GM18498 (cell line): ENCODE measurements around the gene TECTB.

ENCODE experiments used
- ATAC-seq: cut with Tn5 transposase; IDR thresholded peaks from one replicate; pipeline ENCODE4 v1.9.1; 2021; ENCODE audit warnings: mild to moderate bottlenecking, moderate library complexity; ENCODE audit not compliant: unreplicated experiment

The TECTB gene

DNA sequence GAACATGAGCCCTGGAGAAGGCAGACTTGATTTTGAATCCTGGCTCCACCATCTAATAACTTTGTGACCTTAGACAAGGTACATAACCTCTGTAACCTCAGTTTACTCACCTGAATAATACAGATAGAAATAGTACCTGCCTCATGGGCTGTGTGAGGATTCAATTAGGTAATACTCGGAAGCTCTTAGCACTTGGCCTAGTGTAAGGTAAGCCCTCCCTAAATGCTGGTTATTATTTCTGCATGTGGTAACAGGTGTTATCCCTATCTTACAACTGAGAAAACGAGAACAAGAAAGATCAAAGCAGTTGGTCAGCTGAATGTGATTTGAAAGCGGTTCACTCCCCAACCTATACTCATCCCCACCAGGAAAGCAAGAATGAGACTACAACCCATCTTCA, 62.0 kb downstream of the TECTB start:
- no peak for ATAC-seq

DNA sequence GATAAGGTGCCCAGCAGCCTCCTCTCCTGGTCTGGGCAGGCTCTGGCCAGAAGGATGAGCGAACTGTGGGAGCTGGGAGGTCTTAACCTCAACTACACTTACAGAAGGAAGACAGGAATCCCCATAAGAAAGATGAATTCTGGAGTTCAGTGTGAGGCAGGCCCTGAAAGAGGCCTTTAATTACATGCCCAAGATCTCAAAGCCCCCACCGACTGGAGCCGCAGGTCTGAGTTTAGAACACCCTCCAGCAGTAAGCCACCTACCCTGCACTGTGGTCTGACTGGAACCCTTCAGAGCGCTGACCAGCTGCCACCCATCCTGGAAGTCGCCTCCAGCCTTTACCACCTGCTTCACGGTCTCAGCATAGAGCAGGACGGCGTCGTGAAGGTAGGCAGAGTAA, 62.5 kb downstream of the TECTB start:
- no peak for ATAC-seq

- no peak for ATAC-seq
Observed at GRCh38 chr10:112346774-112347173, 63.6 kb downstream of the TECTB start.

DNA sequence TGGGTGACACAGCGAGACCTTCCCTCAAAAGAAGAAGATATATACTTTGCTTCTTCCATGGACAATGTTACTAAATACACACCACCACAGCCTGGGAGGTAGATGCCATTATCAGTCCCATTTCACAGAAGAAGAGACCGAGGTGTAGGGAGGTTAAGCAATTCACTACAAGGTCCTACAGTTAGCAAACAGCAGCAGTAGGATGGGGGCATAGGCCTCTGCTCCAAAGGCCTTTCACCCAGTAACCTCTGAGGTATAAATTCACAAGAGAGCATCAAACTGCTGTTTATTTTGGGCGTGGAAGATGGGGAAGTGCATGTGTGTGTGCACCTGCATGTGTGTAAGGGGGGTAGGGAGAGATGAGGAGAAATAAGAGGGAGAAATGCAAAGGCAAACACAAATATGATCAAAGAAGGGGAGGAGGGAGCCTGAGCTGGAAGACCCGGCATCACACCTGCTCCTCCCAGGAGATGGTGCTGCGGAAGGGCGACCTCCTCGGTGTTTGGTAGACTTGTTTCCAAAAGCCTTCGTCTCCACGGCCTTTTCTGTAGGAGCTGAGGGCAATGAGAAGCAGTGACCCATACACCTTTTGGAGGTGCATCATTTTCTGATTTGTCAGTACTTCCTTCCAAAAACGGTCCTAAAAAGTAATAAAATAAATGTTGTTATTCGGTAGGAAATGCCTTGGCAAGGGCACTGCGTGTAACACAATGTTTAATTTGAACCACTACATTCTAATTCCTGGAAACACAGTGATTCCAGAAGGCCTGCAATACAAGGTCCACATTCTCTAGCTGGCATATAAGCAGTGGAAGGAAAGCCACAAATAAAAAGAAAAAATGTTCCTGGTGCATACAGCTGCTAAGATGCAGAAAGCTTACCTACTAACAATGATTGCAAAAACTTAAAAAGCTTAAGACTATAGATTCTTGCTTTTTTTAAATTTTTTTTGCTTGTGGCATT, 64.8 kb downstream of the TECTB start:
- no peak for ATAC-seq

DNA sequence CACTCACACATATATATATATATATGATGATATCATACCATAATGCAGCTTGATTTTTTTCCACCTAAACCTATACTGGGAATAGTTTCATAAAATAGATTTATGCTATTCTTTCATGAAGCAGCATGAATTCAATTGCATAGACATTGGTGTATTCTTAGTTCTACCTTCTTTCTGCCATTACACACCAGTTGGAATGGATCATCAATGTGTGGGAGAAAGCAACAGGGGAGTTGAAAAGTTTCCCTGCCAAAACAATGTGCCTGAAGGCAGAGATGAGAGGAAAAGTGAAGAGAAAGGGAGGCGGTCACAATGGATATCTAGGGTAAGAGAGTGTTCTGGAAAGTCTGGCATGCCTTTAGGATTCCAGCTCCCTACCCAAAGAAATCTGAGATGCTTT, 65.6 kb downstream of the TECTB start:
- no peak for ATAC-seq

DNA sequence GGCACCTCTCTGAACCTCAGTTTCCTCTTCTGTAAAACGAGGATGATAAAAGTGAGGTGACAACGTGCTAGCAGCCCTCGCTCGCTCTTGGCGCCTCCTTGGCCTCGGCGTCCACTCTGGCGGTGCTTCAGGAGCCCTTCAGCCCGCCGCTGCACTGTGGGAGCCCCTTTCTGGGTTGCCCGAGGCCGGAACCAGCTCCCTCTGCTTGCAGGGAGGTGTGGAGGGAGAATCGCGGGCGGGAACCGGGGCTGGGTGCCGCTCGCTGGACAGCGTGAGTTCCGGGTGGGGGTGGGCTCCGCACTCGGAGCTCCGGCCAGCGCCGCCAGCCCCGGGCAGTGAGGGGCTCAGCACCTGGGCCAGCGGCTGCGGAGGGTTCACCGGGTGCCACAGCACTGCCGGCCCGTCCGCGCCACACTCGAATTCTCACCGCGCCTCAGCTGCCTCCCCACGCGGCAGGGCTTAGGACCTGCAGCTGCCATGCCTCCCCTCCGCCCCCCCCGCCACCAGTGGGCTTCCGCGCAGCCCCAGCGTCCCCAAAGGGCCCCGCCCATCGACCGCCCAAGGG, 66.4 kb downstream of the TECTB start:
- no peak for ATAC-seq

- ATAC-seq, result no peak
Observed at GRCh38 chr10:112351146-112351545, 67.9 kb downstream of the TECTB start.

- ATAC-seq, result no peak
Observed at GRCh38 chr10:112352044-112352443, 68.8 kb downstream of the TECTB start.

DNA sequence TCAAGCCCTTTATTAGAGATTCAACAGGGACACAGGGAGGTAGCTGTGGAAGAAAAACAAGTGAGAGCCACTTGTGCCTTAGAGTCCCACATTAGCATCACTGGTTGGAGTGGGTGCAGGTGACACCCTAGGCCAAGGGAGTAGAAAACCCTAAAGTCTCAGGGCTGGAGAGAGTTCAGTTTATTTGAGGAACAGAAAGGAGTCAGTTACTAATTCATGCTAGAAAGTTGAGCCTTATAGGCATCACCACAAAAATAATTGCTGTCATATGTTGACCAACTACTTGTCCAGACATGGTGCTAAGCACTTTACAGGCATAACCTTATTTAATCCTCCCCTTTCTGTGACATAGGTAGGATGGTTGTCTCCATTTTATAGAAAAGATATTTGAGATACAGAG, 69.8 kb downstream of the TECTB start:
- no peak for ATAC-seq
